Ovary (tissue), 3 donors: ENCODE data around the gene CCDC27.

Experiments used
- EP300 ChIP-seq: sonication (generic); formaldehyde crosslinking; IDR thresholded peaks from one replicate; pipeline ENCODE4 v1.6.1; 2017; ENCODE audit warnings: antibody characterized with exemption
- POLR2A ChIP-seq: fragments of 450-650 bp; IDR thresholded peaks from one replicate; pipeline ENCODE4 v1.6.1; 2017; ENCODE audit warnings: antibody characterized with exemption, mild to moderate bottlenecking, moderate library complexity
- TF ChIP-seq, protein P1 (sequence below), 3 donors: fragments of 450-650 bp in 2 of 3; fragments of 200-600 bp in 1 of 3; IDR thresholded peaks; one replicate each; pipeline versions ENCODE4 v1.5.1 to v1.8.0; 2016 to 2022; ENCODE audit warnings: antibody characterized with exemption in 3 of 3, mild to moderate bottlenecking in 1 of 3
- donor health status: DM: no; HTN: no; CAD: no.

DNA sequence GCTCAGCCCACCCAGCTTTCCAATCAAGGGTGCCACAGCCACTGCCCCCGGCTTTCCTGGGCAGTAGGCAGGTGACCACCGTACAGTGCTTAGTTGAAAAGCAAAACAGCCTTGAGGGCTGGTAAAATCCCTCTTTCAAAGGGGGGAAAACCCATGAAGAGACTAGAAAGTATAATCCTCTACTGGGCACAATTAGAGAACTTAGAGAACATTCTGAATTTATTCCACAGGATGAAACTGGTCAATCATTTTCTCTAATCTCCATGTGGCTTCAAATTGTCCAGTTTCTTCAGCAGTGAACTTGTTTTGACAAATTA lies 59.3 kb downstream of the CCDC27 start:
- TF ChIP-seq, protein P1, sequence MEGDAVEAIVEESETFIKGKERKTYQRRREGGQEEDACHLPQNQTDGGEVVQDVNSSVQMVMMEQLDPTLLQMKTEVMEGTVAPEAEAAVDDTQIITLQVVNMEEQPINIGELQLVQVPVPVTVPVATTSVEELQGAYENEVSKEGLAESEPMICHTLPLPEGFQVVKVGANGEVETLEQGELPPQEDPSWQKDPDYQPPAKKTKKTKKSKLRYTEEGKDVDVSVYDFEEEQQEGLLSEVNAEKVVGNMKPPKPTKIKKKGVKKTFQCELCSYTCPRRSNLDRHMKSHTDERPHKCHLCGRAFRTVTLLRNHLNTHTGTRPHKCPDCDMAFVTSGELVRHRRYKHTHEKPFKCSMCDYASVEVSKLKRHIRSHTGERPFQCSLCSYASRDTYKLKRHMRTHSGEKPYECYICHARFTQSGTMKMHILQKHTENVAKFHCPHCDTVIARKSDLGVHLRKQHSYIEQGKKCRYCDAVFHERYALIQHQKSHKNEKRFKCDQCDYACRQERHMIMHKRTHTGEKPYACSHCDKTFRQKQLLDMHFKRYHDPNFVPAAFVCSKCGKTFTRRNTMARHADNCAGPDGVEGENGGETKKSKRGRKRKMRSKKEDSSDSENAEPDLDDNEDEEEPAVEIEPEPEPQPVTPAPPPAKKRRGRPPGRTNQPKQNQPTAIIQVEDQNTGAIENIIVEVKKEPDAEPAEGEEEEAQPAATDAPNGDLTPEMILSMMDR (IDR thresholded peaks at IDR 0.05) = no peak
- TF ChIP-seq POLR2A (no peak), EP300 (no peak)
